Measurements from ENCODE around the gene UPK1A.

DNA sequence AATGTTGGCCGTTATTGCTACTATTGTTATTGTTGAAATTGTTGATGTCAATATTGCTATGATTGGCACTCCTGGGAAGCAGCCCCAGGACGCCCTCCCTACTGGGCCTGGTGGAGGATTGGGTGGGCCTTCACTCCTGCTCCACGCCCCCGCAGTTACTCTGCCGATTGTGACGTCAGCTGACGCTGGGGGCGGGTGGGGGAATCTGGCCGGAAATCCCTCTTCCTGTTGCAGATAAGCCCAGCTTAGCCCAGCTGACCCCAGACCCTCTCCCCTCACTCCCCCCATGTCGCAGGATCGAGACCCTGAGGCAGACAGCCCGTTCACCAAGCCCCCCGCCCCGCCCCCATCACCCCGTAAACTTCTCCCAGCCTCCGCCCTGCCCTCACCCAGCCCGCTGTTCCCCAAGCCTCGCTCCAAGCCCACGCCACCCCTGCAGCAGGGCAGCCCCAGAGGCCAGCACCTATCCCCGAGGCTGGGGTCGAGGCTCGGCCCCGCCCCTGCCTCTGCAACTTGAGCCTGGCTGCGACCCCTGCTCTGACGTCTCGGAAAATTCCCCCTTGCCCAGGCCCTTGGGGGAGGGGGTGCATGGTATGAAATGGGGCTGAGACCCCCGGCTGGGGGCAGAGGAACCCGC, 24.7 kb upstream of the UPK1A start, which contains the start of gene ETV2:
- TF ChIP-seq SUZ12 (IDR thresholded peaks at IDR 0.05) (no peak), BHLHE40 (IDR thresholded peaks at IDR 0.05; ENCODE audit: borderline replicate concordance) (no peak), HDGF (IDR thresholded peaks at IDR 0.05; ENCODE audit: borderline replicate concordance) (no peak)
